Measurements from ENCODE around the gene FAM98B.

The FAM98B gene

GRCh38 chr15:38517312-38517975 lies 63.5 kb downstream of the FAM98B start:
- H3K4me1 ChIP-seq (ENCODE audit: control insufficient read depth, insufficient read depth, low read length) = no peaks in the 10 kb centered on the region
- H3K9ac ChIP-seq (ENCODE audit: low read length) = no peak overlapping the region
- no peak overlapping the region for H3K27ac ChIP-seq (ENCODE audit: low read depth, low read length)
- no peaks in the 10 kb centered on the region for H3K27me3 ChIP-seq (ENCODE audit: control insufficient read depth, insufficient read depth, low read length)
- H3K4me3 ChIP-seq (ENCODE audit: low read length) = no peak overlapping the region
- H3K36me3 ChIP-seq (ENCODE audit: control insufficient read depth, insufficient read depth, low read length) = no peaks in the 10 kb centered on the region

- Histone ChIP-seq H3K27me3 (ENCODE audit: control insufficient read depth, insufficient read depth, low read length) (no peaks in the 10 kb centered on the region), H3K4me3 (ENCODE audit: low read length) (no peak overlapping the region), H3K27ac (ENCODE audit: low read depth, low read length) (no peak overlapping the region), H3K9ac (ENCODE audit: low read length) (no peak overlapping the region), H3K36me3 (ENCODE audit: control insufficient read depth, insufficient read depth, low read length) (no peaks in the 10 kb centered on the region), H3K4me1 (ENCODE audit: control insufficient read depth, insufficient read depth, low read length) (no peaks in the 10 kb centered on the region)
Observed at GRCh38 chr15:38518084-38518483, 64.2 kb downstream of the FAM98B start.

GRCh38 chr15:38520035-38520434 lies 66.1 kb downstream of the FAM98B start:
- Histone ChIP-seq H3K4me3 (ENCODE audit: low read length) (no peak overlapping the region), H3K9ac (ENCODE audit: low read length) (no peak overlapping the region), H3K27ac (ENCODE audit: low read depth, low read length) (no peak overlapping the region), H3K4me1 (ENCODE audit: control insufficient read depth, insufficient read depth, low read length) (no peaks in the 10 kb centered on the region), H3K27me3 (ENCODE audit: control insufficient read depth, insufficient read depth, low read length) (no peaks in the 10 kb centered on the region), H3K36me3 (ENCODE audit: control insufficient read depth, insufficient read depth, low read length) (no peaks in the 10 kb centered on the region)

- Histone ChIP-seq H3K27ac (ENCODE audit: low read depth, low read length) (no peak overlapping the region), H3K36me3 (ENCODE audit: control insufficient read depth, insufficient read depth, low read length) (no peaks in the 10 kb centered on the region), H3K9ac (ENCODE audit: low read length) (no peak overlapping the region), H3K27me3 (ENCODE audit: control insufficient read depth, insufficient read depth, low read length) (no peaks in the 10 kb centered on the region), H3K4me1 (ENCODE audit: control insufficient read depth, insufficient read depth, low read length) (no peaks in the 10 kb centered on the region), H3K4me3 (ENCODE audit: low read length) (no peak overlapping the region)
Observed at GRCh38 chr15:38521316-38521715, 67.4 kb downstream of the FAM98B start.

- Histone ChIP-seq H3K27ac (ENCODE audit: low read depth, low read length) (no peak overlapping the region), H3K4me1 (ENCODE audit: control insufficient read depth, insufficient read depth, low read length) (no peaks in the 10 kb centered on the region), H3K27me3 (ENCODE audit: control insufficient read depth, insufficient read depth, low read length) (no peaks in the 10 kb centered on the region), H3K36me3 (ENCODE audit: control insufficient read depth, insufficient read depth, low read length) (no peaks in the 10 kb centered on the region), H3K4me3 (ENCODE audit: low read length) (no peak overlapping the region), H3K9ac (ENCODE audit: low read length) (no peak overlapping the region)
Observed at GRCh38 chr15:38522922-38523321, 69.0 kb downstream of the FAM98B start.

GRCh38 chr15:38524156-38524555 lies 70.2 kb downstream of the FAM98B start:
- no peaks in the 10 kb centered on the region for H3K4me1 ChIP-seq (ENCODE audit: control insufficient read depth, insufficient read depth, low read length)
- H3K9ac ChIP-seq (ENCODE audit: low read length) = no peak overlapping the region
- H3K27me3 ChIP-seq (ENCODE audit: control insufficient read depth, insufficient read depth, low read length) = no peaks in the 10 kb centered on the region
- H3K36me3 ChIP-seq (ENCODE audit: control insufficient read depth, insufficient read depth, low read length) = no peaks in the 10 kb centered on the region
- no peak overlapping the region for H3K4me3 ChIP-seq (ENCODE audit: low read length)
- no peak overlapping the region for H3K27ac ChIP-seq (ENCODE audit: low read depth, low read length)

- Histone ChIP-seq H3K27me3 (ENCODE audit: control insufficient read depth, insufficient read depth, low read length) (no peaks in the 10 kb centered on the region), H3K4me1 (ENCODE audit: control insufficient read depth, insufficient read depth, low read length) (no peaks in the 10 kb centered on the region), H3K4me3 (ENCODE audit: low read length) (no peak overlapping the region), H3K27ac (ENCODE audit: low read depth, low read length) (no peak overlapping the region), H3K36me3 (ENCODE audit: control insufficient read depth, insufficient read depth, low read length) (no peaks in the 10 kb centered on the region), H3K9ac (ENCODE audit: low read length) (no peak overlapping the region)
Observed at GRCh38 chr15:38525489-38525888, 71.6 kb downstream of the FAM98B start.

- no peak overlapping the region for H3K9ac ChIP-seq (ENCODE audit: low read length)
- no peaks in the 10 kb centered on the region for H3K4me1 ChIP-seq (ENCODE audit: control insufficient read depth, insufficient read depth, low read length)
- H3K27ac ChIP-seq (ENCODE audit: low read depth, low read length) = no peak overlapping the region
- H3K36me3 ChIP-seq (ENCODE audit: control insufficient read depth, insufficient read depth, low read length) = no peaks in the 10 kb centered on the region
- H3K27me3 ChIP-seq (ENCODE audit: control insufficient read depth, insufficient read depth, low read length) = no peaks in the 10 kb centered on the region
- H3K4me3 ChIP-seq (ENCODE audit: low read length) = no peak overlapping the region
Observed at GRCh38 chr15:38526158-38526557, 72.2 kb downstream of the FAM98B start.

- Histone ChIP-seq H3K4me3 (ENCODE audit: low read length) (no peak overlapping the region), H3K36me3 (ENCODE audit: control insufficient read depth, insufficient read depth, low read length) (no peaks in the 10 kb centered on the region), H3K27ac (ENCODE audit: low read depth, low read length) (no peak overlapping the region), H3K27me3 (ENCODE audit: control insufficient read depth, insufficient read depth, low read length) (no peaks in the 10 kb centered on the region), H3K9ac (ENCODE audit: low read length) (no peak overlapping the region), H3K4me1 (ENCODE audit: control insufficient read depth, insufficient read depth, low read length) (no peaks in the 10 kb centered on the region)
Observed at GRCh38 chr15:38528294-38528693, 74.4 kb downstream of the FAM98B start.

- Histone ChIP-seq H3K36me3 (ENCODE audit: control insufficient read depth, insufficient read depth, low read length) (no peaks in the 10 kb centered on the region), H3K9ac (ENCODE audit: low read length) (no peak overlapping the region), H3K27me3 (ENCODE audit: control insufficient read depth, insufficient read depth, low read length) (no peaks in the 10 kb centered on the region), H3K4me3 (ENCODE audit: low read length) (no peak overlapping the region), H3K27ac (ENCODE audit: low read depth, low read length) (no peak overlapping the region), H3K4me1 (ENCODE audit: control insufficient read depth, insufficient read depth, low read length) (no peaks in the 10 kb centered on the region)
Observed at GRCh38 chr15:38530113-38530512, 76.2 kb downstream of the FAM98B start.

GRCh38 chr15:38531509-38531908 lies 77.6 kb downstream of the FAM98B start:
- Histone ChIP-seq H3K4me1 (ENCODE audit: control insufficient read depth, insufficient read depth, low read length) (no peaks in the 10 kb centered on the region), H3K27me3 (ENCODE audit: control insufficient read depth, insufficient read depth, low read length) (no peaks in the 10 kb centered on the region)

GRCh38 chr15:38532728-38533127 lies 78.8 kb downstream of the FAM98B start:
- H3K36me3 ChIP-seq (ENCODE audit: control insufficient read depth, insufficient read depth, low read length) = no peaks in the 10 kb centered on the region
- H3K4me3 ChIP-seq (ENCODE audit: low read length) = no peak overlapping the region
- H3K27ac ChIP-seq (ENCODE audit: low read depth, low read length) = no peak overlapping the region
- H3K9ac ChIP-seq (ENCODE audit: low read length) = no peak overlapping the region
- H3K27me3 ChIP-seq (ENCODE audit: control insufficient read depth, insufficient read depth, low read length) = no peaks in the 10 kb centered on the region
- H3K4me1 ChIP-seq (ENCODE audit: control insufficient read depth, insufficient read depth, low read length) = no peaks in the 10 kb centered on the region

More at GRCh38 chr15:38531509-38531908, 77.6 kb downstream of the FAM98B start:
- Histone ChIP-seq H3K9ac (ENCODE audit: low read length) (no peak overlapping the region), H3K4me3 (ENCODE audit: low read length) (no peak overlapping the region), H3K36me3 (ENCODE audit: control insufficient read depth, insufficient read depth, low read length) (no peaks in the 10 kb centered on the region), H3K27ac (ENCODE audit: low read depth, low read length) (no peak overlapping the region)

GRCh38 chr15:38533416-38533915 lies 79.5 kb downstream of the FAM98B start:
- H3K27me3 ChIP-seq (ENCODE audit: control insufficient read depth, insufficient read depth, low read length) = no peaks in the 10 kb centered on the region
- H3K4me3 ChIP-seq (ENCODE audit: low read length) = no peak overlapping the region
- no peaks in the 10 kb centered on the region for H3K36me3 ChIP-seq (ENCODE audit: control insufficient read depth, insufficient read depth, low read length)
- no peaks in the 10 kb centered on the region for H3K4me1 ChIP-seq (ENCODE audit: control insufficient read depth, insufficient read depth, low read length)
- no peak overlapping the region for H3K9ac ChIP-seq (ENCODE audit: low read length)
- no peak overlapping the region for H3K27ac ChIP-seq (ENCODE audit: low read depth, low read length)
